ENCODE results near the gene TSR1.

Gene TSR1

GRCh38 chr17:2368359-2368758 lies 32.1 kb upstream of the TSR1 start:
- DNase-seq = no peak

GRCh38 chr17:2366747-2367494 lies 30.7 kb upstream of the TSR1 start:
- no peak for DNase-seq

DNA sequence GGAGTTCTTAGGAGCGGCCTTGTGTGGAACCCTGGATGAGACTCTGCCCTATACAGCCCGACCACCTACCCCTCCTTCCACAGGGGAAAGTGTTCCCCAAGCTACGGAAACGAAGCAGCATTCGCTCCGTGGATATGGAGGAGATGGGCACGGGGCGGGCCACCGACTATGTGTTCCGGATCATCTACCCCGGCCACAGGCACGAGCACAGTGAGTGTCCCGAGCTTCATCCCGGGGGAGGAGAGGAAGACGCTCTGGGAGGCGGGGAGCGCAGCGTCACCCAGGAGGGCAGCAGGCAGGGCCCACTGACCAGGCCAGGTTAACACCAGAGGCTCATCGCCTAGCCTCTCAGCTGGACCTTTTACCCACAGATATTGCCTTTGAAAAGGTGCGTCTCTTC lies 28.9 kb upstream of the TSR1 start:
- DNase-seq = no peak

- no peak for DNase-seq
Measured at GRCh38 chr17:2364763-2365116, 28.5 kb upstream of the TSR1 start.

DNA sequence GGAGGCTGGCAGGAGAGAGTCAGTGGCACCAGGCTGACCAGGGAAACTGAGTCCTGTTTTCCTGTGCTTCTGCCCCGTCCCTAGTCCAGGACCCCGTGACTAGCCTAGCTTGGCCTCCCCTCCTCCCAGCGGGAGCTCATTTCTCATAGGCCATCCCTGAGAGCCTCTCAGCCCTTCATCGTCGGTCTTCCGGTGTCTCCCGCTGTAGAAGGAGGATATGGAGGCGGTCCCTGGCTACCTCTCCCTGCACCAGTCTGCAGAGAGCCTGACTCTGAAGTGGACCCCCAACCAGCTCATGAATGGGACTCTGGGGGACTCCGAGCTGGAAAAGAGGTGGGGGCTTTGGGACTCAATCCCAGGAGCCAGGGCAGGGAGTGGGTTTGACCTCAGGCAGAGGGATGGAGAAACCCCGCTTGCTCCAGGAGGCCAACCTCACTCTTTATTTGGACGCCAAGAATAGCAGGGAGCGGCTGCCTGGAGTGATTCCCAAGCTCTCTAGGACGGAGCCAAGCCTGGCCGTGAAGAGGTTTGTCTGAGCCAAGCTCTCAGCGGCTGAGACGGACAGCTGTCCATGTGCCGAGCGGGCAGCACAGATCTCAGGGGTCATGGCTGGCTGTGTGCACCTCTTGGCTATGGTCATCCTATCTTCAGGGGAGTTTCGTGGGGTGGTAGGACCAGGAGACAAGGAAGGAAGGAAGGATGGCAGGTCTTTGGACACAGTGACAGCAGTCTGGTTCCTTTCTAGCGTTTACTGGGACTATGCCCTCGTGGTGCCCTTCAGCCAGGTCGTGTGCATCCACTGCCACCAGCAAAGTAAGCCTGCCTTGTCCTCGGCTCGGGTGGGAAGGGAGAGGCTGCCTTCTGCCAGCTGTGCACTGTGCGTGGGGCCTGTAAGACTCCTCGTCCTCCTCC lies 27.9 kb upstream of the TSR1 start:
- no peak for DNase-seq

GRCh38 chr17:2363318-2363717 lies 27.1 kb upstream of the TSR1 start:
- DNase-seq = no peak

GRCh38 chr17:2362881-2363280 lies 26.6 kb upstream of the TSR1 start:
- no peak for DNase-seq

- DNase-seq = no peak
Measured at GRCh38 chr17:2362416-2362815, 26.2 kb upstream of the TSR1 start.

DNA sequence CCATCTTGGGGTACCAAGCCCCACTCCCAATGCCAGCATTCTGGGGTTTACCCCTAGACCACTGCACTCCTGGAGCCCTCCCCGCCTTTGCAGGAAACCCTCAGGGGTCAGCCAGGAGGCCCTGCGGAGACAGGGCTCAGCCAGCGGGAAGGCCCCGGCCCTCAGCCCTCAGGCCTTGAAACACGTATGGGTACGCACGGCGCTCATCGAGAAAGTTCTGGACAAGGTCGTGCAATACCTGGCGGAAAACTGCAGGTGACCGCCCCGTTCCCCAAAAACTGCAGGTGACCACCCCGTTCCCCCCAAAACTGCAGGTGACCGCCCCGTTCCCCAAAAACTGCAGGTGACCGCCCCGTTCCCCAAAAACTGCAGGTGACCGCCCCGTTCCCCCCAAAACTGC lies 25.8 kb upstream of the TSR1 start:
- no peak for DNase-seq

DNA sequence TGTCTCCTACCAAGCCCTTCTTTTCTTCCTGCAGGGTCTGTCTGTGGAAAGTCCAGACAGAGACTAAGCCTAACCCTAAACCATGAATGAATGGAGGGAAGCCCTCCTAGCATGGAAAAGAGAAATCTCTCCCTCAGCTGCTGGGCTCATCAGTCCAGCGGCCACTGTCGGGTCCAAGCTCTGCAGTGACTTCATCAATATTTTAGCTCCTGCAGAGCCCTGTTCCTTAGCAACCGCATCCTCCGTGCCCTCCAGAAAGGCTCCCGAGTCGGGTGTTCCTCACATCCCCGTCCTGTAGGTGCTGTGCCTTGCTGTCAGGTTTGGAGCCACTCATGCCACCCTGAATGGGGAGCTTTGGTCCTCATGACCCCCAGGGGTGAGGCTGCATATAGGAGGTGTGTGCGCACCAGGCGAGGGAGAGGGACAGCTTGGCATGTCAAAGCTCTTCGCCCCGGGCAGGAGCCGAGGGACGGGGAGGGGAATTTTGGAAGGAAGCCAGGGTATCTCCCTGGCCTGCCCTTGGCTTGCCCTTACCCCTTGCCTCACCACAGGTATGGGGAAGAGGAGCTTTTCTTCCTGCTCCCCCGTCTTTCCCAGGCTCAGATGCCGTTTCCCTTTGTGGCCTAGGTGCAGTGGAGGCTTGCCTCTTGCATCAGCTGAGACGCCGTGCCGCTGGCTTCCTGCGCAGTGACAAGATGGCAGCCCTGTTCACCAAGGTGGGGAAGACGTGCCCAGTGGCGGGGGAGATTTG lies 24.9 kb upstream of the TSR1 start:
- no peak for DNase-seq

- no peak for DNase-seq
Measured at GRCh38 chr17:2357931-2358434, 21.7 kb upstream of the TSR1 start.

DNA sequence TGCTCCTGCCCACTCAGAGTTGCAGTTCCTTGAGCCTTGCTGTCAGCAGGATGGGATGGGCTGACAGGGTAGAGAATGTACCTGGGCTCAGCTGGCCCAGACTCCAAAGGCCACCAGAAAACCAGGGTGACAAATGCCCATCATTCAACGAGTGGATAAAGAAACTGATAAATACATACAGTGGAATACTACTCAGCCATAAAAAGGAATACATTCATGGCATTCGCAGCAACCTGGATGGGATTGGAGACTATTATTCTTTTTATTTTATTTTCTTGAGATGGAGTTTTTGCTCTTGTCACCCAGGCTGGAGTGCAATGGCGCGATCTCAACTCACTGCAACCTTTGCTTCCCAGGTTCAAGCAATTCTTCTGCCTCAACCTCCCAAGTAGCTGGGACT lies 21.0 kb upstream of the TSR1 start:
- DNase-seq = no peak

DNA sequence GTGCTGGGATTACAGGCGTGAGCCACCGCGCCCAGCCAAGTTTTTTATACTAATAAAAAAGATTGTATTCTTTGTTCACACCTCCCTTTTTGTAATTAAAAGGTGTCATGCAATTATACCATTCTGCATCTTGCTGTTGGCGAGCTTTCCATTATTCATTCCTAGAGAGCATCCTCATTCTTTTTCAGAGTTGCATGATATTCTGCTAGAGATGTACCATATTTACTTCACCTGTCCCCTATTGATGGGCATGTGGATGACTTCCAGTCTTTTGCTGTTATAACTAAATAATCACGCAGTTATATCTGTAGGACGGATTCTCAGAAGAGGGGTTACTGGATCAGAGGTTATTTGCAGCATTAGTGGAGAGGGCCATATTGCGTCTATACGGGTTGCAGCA lies 18.1 kb upstream of the TSR1 start:
- no peak for DNase-seq

GRCh38 chr17:2351269-2351668 lies 15.0 kb upstream of the TSR1 start:
- no peak for DNase-seq

DNA sequence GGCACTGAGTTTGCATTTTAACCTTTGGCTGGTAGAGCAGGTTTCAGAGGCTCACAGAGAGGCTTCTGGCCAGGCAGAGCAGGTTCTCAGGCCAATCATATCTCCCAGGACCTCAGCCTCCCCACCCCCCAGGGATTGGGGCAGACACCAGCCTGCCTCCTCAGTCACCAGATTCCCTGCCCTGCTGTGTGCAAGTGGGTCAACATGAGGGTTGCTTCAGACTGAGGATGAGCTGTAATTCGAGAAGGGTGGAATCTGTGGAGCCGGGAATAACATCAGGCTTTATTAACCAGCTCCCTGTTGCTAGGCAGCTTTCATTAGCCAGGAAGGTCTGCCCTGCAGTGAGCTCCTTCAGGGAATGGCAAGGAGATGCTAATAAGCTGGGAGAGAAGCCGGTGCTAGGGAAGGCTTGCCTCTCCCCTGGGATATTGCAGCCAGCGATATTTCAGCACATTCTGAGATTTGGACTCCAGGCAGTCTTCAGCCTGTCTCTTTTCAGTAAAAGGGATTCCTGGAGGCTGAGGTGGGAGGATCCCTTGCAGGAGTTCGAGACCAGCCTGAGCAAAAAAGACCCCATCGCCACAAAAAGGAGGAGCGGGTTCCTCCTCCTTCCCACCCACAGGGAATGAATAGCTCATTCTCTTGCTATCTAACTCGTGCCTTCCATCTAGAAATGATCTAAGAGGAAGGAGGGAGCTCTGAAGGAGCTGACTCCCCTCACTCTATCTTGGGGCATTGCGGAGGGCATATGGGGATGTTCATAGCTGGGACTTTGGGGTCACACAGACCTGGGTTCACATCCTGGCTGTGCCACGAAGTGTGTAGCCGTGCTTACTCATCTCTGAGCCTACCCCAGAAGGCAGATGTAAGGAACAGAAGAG lies 11.8 kb upstream of the TSR1 start:
- DNase-seq = no peak

GRCh38 chr17:2346475-2346874 lies 10.2 kb upstream of the TSR1 start:
- no peak for DNase-seq

DNA sequence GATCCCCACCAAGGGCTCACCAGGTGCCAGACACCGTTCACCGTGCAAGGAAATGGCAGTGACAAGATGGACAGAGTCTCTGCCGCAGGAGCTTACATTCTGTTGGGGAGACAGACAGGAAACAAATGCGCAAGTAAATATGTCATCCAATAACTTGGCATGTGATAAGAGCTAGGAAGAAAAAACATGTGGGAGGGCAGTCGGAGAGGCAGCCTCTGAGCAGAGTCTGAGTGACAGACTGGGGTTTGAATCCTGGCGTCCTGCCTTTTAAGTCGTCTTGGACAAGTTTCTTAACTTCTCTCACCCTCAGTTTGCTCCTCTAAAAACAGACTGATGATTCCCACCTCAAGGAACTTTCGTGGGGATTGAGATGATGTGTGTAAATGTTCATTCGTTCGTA lies 8.3 kb upstream of the TSR1 start:
- no peak for DNase-seq

DNA sequence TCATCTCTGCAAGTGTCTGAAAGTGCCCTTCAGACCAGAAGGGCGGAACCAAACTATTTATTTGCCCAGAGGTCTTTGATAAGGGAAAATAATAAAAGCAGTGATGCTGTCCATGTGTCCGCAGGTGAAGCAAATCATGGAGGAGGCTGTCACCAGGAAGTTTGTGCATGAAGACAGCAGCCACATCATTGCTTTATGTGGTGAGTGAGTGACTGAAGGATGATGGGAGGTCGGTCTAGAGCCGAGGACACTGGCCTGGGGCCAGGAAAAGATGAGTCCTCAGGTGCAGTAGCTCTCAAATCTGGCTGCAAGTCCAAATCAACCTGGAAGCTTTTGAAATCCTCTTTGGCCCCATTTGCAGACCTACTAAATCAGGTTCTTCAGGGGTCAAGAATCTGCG lies 7.2 kb upstream of the TSR1 start:
- DNase-seq = no peak

- no peak for DNase-seq
Measured at GRCh38 chr17:2338315-2338657, 2.0 kb upstream of the TSR1 start.

DNA sequence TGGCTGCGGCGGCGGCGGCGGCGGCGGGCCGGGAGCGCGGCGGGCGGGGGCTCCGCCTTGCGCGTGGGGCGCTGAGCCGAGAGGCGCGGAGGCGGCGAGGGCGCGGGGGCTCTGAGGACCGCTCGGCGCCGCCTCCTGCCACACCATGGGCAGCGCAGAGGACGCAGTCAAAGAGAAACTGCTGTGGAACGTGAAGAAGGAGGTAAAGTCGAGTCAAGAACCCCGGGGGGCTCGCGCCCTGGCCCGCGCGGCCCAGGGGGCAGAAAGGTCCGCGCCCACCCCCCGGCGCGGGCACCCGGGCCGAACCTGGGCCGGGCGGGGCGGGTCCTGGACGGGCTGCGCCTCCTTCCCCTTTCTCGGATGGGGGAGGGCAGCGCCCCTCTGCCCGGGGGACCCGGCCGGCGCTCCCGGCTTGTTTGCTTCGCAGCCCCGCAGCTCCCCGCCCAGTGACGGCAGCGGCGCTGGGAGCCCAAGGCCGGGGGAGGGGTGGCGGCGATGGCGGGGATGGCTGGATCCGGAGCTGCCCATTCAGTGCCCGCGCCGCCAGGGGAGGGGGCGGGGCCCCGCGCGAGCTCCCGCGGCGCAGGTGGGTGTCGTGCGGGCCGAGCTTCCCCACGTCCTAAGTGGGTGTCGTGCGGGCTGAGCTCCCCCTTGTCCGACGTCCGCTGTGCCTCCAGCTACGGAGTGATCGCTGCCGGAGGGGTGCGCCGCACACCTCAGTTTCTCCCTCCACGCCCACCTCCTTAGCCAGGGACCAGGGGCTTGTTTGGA lies 1.5 kb upstream of the TSR1 start:
- DNase-seq = no peak

DNA sequence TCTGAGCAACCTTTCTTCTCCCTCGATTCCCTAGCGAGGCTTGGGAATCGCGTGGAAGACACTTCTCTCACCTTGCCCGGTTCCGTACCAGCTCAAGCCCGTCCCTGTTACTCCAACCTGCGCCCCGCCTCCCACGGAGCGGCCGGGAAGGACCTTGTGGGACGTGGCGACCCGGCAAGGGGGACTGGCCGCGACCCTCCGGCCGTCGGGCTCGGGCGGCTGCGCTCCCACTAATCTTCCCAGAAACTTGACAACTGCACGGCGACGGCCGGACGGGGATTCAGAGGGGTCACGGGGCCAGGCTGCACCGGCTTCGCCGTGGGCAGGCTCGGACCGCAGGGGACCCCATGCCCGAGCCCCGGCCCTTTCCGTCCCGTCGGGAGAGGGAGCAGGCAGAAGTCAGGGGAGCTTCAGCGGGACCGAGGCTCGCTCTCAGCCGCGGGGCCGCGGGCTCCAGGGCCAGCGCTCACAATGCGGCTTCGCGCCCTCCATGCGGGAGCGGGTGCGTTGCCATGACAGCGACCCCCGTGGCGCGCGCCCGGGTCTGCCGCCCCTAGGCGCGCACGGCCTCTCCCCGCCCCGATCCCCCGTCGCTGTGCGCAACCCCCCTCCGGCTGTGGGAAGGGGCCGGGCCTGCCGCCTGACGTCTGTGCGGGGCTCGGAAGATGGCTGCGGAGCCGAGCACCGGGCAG lies 741 bp upstream of the TSR1 start, which contains the start of gene SGSM2:
TSS of gene SGSM2 (plus strand) at position 650 of the 692 bp plus-strand sequence. CDS start 188 bp downstream, outside the sequence.
- no peak for DNase-seq

All from SIG-M5 (cell line).